ENCODE results near the gene CT45A8.
"Not testable (repeated sequence)": the region's sequence is repeated elsewhere in the genome, so short reads cannot be mapped to it uniquely, and the experiment has no call there.

CT45A8 gene

GRCh38 chrX:135854438-135854837, at the start of gene CT45A8:
Gene CT45A8, minus strand, starts transcription at chrX:135854538. Its CDS starts 3,755 bp downstream, at chrX:135850783.
- DNase-seq: not testable (repeated sequence)

GRCh38 chrX:135893294-135893817, 39.0 kb upstream of the CT45A8 start, which contains the start of the genes CT45A10 and SAGE1:
Gene CT45A10, minus strand, starts transcription at chrX:135893444. Its CDS starts 8,100 bp downstream, at chrX:135885344.
Gene SAGE1, plus strand, starts transcription at chrX:135893716. Its CDS starts 2,527 bp downstream, at chrX:135896243.
- no peak for DNase-seq

GRCh38 chrX:135892781-135893180, 38.4 kb upstream of the CT45A8 start:
- DNase-seq: no peak

GRCh38 chrX:135890087-135890585, 35.8 kb upstream of the CT45A8 start:
- DNase-seq: no peak

- DNase-seq: not testable (repeated sequence)
Observed at GRCh38 chrX:135888976-135889375, 34.6 kb upstream of the CT45A8 start.

- DNase-seq: not testable (repeated sequence)
Observed at GRCh38 chrX:135888230-135888629, 33.9 kb upstream of the CT45A8 start.

GRCh38 chrX:135882741-135883140, 28.4 kb upstream of the CT45A8 start:
- not testable (repeated sequence) for DNase-seq

- not testable (repeated sequence) for DNase-seq
Observed at GRCh38 chrX:135871712-135872111, 17.4 kb upstream of the CT45A8 start, which contains the start of gene CT45A9. Gene CT45A9, minus strand, starts transcription at chrX:135871812. Its CDS starts 3,751 bp downstream, at chrX:135868061.

GRCh38 chrX:135837180-135837579, 17.2 kb downstream of the CT45A8 start, which contains the start of gene CT45A7:
Gene CT45A7, minus strand, starts transcription at chrX:135837280. Its CDS starts 3,747 bp downstream, at chrX:135833533.
- not testable (repeated sequence) for DNase-seq

- not testable (repeated sequence) for DNase-seq
Observed at GRCh38 chrX:135819912-135820311, 34.4 kb downstream of the CT45A8 start, which contains the start of gene CT45A2. Gene CT45A2, minus strand, starts transcription at chrX:135820012. Its CDS starts 3,747 bp downstream, at chrX:135816265.

- DNase-seq: not testable (repeated sequence)
Observed at GRCh38 chrX:135802687-135803086, 51.7 kb downstream of the CT45A8 start, which contains the start of gene CT45A6. Gene CT45A6, minus strand, starts transcription at chrX:135802787. Its CDS starts 3,794 bp downstream, at chrX:135798993.
